ENCODE measurements around the gene NCAM1. TPM values are rescaled to one million over a fixed set of nuclear protein-coding genes. Genes with fewer than 3 reads are reported as not detected.

The NCAM1 gene
- total RNA-seq, 1 experiment from 2014 or later = 0.33 TPM

GRCh38 chr11:113192121-113192925, 231.1 kb downstream of the NCAM1 start:
- Histone ChIP-seq H3K79me2 (ENCODE audit: low read depth) (no peaks in the 10 kb centered on the region), H3K9me2 (ENCODE audit: insufficient read depth) (no peaks in the 10 kb centered on the region), H3K27me3 (ENCODE audit: insufficient read depth, low read depth) (no peaks in the 10 kb centered on the region), H3F3A (ENCODE audit: insufficient read depth, low read depth) (peaks cover 11% of the 10 kb centered on the region), H3K4me3 (no peak overlapping the region), H3K27ac (no peak overlapping the region; the same call in 1 of the 2 replicates), H4K20me1 (ENCODE audit: insufficient read depth) (no peaks in the 10 kb centered on the region), H3K9me3 (ENCODE audit: insufficient read depth, low read depth) (no peaks in the 10 kb centered on the region), H3K4me1 (replicated peaks; ENCODE audit: insufficient read depth) (peaks cover 39% of the 10 kb centered on the region), H3K4me2 (no peak overlapping the region), H2AFZ (no peak overlapping the region), H3K36me3 (ENCODE audit: low read depth) (no peaks in the 10 kb centered on the region)
- no peak for DNase-seq
- intact Hi-C loops (cut with micrococcal nuclease; ENCODE audit: unreplicated experiment) = no loop called here
- TF ChIP-seq EZH2 (IDR thresholded peaks at IDR 0.05; ENCODE audit: low read depth) = no peak
- TF ChIP-seq CTCF (conservative IDR thresholded peaks at IDR 0.05) = no peak
- ChIA-PET POLR2A (ENCODE audit: unreplicated experiment) (no interaction called here), CTCF (no interaction called here)
- no TSS peak for BruUV-seq (replicated peaks)

- Histone ChIP-seq H3K9me3 (ENCODE audit: insufficient read depth, low read depth) (no peaks in the 10 kb centered on the region), H3K9me2 (ENCODE audit: insufficient read depth) (no peaks in the 10 kb centered on the region), H2AFZ (no peak overlapping the region), H3K79me2 (ENCODE audit: low read depth) (no peaks in the 10 kb centered on the region), H3K27me3 (ENCODE audit: insufficient read depth, low read depth) (no peaks in the 10 kb centered on the region), H3K4me1 (replicated peaks; ENCODE audit: insufficient read depth) (peaks cover 41% of the 10 kb centered on the region), H3K27ac (no peak overlapping the region), H3K4me3 (no peak overlapping the region), H4K20me1 (ENCODE audit: insufficient read depth) (no peaks in the 10 kb centered on the region), H3K36me3 (ENCODE audit: low read depth) (no peaks in the 10 kb centered on the region), H3K4me2 (no peak overlapping the region), H3F3A (ENCODE audit: insufficient read depth, low read depth) (peaks cover 11% of the 10 kb centered on the region)
- no peak for TF ChIP-seq CTCF (conservative IDR thresholded peaks at IDR 0.05)
- no peak for TF ChIP-seq EZH2 (IDR thresholded peaks at IDR 0.05; ENCODE audit: low read depth)
- POLR2A ChIA-PET (ENCODE audit: unreplicated experiment) = no interaction called here
- no peak for DNase-seq
- no TSS peak for BruUV-seq (replicated peaks)
- intact Hi-C loops (cut with micrococcal nuclease; ENCODE audit: unreplicated experiment) = no loop called here
- CTCF ChIA-PET = no interaction called here
Measured at GRCh38 chr11:113193016-113193415, 231.8 kb downstream of the NCAM1 start.

- DNase-seq = no peak
- H3K4me1 ChIP-seq (replicated peaks; ENCODE audit: insufficient read depth) = peaks cover 41% of the 10 kb centered on the region
- BruUV-seq (replicated peaks) = no TSS peak
- no peaks in the 10 kb centered on the region for H3K9me2 ChIP-seq (ENCODE audit: insufficient read depth)
- H4K20me1 ChIP-seq (ENCODE audit: insufficient read depth) = no peaks in the 10 kb centered on the region
- H3K36me3 ChIP-seq (ENCODE audit: low read depth) = no peaks in the 10 kb centered on the region
- intact Hi-C loops (cut with micrococcal nuclease; ENCODE audit: unreplicated experiment) = no loop called here
- no peak overlapping the region for H3K27ac ChIP-seq
- ChIA-PET POLR2A (ENCODE audit: unreplicated experiment) (no interaction called here), CTCF (no interaction called here)
- H3K79me2 ChIP-seq (ENCODE audit: low read depth) = no peaks in the 10 kb centered on the region
- peaks cover 11% of the 10 kb centered on the region for H3F3A ChIP-seq (ENCODE audit: insufficient read depth, low read depth)
- no peak overlapping the region for H3K4me2 ChIP-seq
- no peaks in the 10 kb centered on the region for H3K9me3 ChIP-seq (ENCODE audit: insufficient read depth, low read depth)
- no peaks in the 10 kb centered on the region for H3K27me3 ChIP-seq (ENCODE audit: insufficient read depth, low read depth)
- no peak overlapping the region for H2AFZ ChIP-seq
- no peak overlapping the region for H3K4me3 ChIP-seq
- no peak for TF ChIP-seq EZH2 (IDR thresholded peaks at IDR 0.05; ENCODE audit: low read depth)
- no peak for TF ChIP-seq CTCF (conservative IDR thresholded peaks at IDR 0.05)
Measured at GRCh38 chr11:113193946-113194345, 232.7 kb downstream of the NCAM1 start.
